Measurements from ENCODE around the gene ASCC3.

ASCC3 gene

DNA sequence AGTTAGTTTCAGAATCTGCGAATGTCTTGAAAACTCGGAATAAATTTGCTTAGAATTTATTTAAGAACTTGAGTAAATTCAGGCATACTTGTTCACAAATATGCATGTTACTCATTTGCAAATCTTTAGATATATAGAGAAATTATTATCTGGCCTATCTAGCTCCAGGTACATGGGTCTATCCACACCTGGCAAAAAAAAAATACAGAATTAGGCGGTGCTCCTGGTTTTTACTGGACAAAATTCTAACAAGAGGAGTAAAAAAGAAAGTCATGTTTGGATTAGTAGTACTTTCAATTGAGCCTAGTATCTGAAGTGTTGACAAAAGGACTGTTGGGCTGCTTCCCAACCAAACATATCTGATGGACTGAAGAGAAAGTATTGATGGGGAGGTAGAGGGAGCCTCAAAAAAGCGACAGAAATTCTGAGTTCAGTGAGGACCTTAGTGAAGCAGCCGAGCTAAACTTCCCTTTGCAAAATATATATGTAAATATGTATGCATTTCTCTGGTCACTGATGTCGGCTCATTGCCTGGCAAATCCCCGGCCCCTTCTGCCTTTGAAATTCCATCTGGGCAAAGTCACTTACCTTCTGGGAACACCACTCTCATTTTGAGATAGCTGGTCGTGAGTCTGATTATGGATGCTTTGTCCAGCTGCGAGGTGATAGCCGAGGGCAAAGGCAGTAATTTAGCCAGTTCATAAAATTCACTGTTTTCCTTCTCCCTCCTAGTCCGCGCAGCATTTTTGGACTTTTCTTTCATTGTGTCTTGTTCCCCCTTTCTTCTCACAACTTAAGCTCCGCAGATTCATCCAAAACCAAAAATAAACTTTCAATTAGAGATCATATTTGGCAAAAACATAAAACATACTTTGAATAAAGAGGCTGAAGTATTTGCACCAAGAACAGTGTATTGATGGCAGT, 418.2 kb downstream of the ASCC3 start:
- DNase-seq: peak; percentile 48

DNA sequence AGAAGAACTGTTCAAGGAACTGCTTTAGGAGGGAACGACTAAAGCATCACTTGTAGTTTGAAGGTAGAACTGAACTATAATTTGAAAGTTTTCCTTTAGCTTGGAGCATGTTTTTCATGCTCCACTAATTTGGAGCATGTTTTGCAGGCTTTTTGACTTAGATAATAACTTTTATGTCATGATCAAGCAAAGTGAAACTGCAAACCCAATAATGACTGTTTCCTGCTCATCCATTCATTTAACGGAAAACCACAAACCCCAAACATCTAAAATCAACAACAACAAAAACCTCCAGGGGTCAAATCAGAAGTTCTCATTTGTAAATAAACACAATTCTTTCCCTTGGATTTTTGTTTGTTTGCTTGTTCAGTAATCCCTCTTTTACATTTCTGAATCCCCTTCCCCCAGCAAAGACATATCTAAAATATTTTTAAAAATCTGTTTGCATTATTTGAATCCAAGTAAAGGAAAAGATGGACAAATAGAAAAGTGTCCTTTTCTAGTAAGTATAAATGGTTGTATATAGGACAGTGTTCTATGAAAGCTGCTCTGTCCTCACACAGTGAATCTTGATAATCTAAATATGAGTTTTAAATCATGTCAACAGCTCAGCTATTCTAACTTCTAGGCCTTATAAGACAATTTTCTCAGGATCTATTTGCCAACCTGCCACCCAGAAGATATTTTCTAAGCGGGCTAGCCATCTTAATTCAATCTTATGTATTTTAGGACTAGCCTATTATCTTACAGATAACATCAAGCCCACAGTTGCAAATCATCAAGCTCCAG, 419.0 kb downstream of the ASCC3 start:
- no peak for DNase-seq

GRCh38 chr6:100461278-100461916, 419.7 kb downstream of the ASCC3 start:
- DNase-seq: peak; percentile 72

GRCh38 chr6:100460650-100461204, 420.4 kb downstream of the ASCC3 start:
- DNase-seq: no peak

DNA sequence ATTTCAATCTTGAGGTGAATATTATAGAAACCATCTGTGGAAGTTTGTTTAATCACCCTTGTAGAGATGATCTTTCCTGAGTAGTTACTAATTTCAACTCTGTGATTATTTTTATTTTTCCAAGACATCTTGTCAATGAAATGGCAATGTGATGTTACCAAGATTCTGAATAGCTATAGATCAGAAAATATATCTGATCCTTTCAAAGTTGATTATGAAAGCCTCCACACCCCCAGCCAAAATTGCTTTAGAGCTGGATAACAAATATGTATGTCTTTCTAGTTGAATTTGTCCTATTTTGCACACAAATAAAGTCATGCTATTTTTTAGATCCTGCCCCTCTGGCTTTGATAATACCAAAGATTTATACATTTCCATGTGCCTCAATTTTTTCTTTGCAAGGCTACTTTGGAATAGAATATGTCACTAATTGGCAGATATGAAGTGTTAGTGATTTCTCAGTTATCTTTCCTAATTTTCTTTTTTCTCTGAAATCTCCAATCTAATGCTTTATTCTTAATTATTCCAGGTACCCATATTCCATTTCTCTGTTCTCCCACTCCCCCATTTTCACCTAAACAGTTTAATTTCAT, 421.4 kb downstream of the ASCC3 start:
- no peak for DNase-seq

- DNase-seq: no peak
Observed at GRCh38 chr6:100458841-100459591, 422.1 kb downstream of the ASCC3 start.
